ENCODE results near the gene NHS.

GRCh38 chrX:17414027-17414658 is 39.1 kb downstream of the NHS start:
- TF ChIP-seq CTCF (IDR thresholded peaks at IDR 0.05) (no peak), ZFX (IDR thresholded peaks at IDR 0.05; ENCODE audit: borderline replicate concordance) (no peak)
